Fibroblast of pulmonary artery (primary cell): Measurements from ENCODE around the gene ZW10.

Experiments
- DNase-seq: peaks from one replicate; pipeline ENCODE4 v3.0.0-alpha.2; 2010; ENCODE audit warnings: low read depth
- H3K4me3 ChIP-seq: replicated peaks from 2 replicates; pipeline ENCODE4 v1.5.1; 2011; ENCODE audit warnings: low read depth, mild to moderate bottlenecking, control low read depth, low read length, moderate library complexity
- CTCF ChIP-seq: IDR thresholded peaks from 2 replicates; pipeline ENCODE4 v1.5.1; 2011; ENCODE audit warnings: mild to moderate bottlenecking, control low read depth, low read length, inconsistent platforms; ENCODE audit errors: missing control alignments

Gene ZW10

DNA sequence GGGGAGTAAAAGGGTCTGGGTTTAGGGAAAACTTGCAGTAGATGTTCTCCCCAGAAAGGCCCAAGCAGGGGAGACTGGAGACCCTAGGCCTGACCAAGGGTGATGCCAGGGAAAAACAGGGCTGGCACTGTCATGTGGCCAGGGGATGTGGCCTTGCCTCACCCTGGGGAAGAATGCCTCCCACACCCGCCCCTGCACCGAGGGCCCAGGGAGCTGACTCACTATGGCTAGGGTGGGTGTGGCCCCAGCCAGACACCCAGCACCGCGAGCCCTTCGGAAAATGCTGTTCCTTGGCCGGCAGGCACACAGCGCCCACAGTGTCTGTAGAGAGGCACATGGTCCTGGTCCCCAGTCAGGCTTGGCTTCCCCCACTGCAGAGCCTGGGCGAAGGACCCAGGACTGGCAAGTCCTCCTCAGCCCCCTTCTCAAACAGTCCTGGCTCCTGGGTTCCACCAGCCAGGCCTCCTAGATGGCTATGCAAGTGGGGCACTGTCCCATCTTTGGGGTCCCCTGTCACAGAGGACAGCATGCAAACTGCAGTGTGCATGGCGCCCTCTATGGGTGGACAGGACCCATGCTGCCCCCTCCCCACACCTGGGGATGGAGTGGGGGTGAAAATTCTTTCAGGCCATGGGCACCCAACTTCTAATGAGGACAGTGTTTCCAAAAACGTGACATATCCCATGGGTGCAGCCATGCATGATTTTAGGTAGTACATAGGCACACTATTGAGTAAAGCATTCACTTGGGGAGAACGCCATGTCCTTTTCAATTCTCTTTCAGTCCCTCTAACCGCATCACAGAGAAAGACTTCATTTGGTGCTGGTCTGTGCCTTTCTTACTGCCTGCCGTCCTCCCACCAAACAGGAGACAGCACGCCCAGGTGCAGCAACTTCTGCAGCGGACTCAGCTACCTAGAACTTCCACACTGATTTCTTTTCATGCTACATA, 82.6 kb downstream of the ZW10 start:
- H3K4me3 ChIP-seq = no peak overlapping the region
- DNase-seq = peak; percentile 50
- TF ChIP-seq CTCF = peak; percentile 24

GRCh38 chr11:113689768-113690618, 83.5 kb downstream of the ZW10 start:
- DNase-seq = no peak
- H3K4me3 ChIP-seq = no peak overlapping the region
- no peak for TF ChIP-seq CTCF

- H3K4me3 ChIP-seq = no peak overlapping the region
- TF ChIP-seq CTCF = no peak
- no peak for DNase-seq
Observed at GRCh38 chr11:113685654-113686359, 87.7 kb downstream of the ZW10 start.

DNA sequence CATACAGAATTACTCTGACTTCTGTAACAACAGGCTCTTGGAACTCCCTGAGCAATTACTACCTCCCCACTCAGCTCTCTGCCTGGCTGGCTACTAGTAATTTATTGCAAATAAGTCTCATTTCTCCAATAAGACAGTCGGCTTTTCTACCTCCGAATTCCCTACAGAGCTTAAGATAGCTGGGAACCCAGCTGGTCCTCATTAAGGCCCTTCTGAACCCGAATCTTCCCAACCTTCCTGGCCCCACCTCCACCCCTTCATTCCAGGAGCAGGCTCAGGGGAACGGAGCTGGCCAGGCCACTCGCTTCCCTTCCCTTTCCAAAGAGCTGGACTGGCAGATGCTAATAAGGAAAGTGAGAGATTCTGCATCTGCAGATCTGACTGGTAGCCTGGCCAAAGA, 89.0 kb downstream of the ZW10 start:
- no peak for TF ChIP-seq CTCF
- no peak overlapping the region for H3K4me3 ChIP-seq
- DNase-seq = no peak

DNA sequence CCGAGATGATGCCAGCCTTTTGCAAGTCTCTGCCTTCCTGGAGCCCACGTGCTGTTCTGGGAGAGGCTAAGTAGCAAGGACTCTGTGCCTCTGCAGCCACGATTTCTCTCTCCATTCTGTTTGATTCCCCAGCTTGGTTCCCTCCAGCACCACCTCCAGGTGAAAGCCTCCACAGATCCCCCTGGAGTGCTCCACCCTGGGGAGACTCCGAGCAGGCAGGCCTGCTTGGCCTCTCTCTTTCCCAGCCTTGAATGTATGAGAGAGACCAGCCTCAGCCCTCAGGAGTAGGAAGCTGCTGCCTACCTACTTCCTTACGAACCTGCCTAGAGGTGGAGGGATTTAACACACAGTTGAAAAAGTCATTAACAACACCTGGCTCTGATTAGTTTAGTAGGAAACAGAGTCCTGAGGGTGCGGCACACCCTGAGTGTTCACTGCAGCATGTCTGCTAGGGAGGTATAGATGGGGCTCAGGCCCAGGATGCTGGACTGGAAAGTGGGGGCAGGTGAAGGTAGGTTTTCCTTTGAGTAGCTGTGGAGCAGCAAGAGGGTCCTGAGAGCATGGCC, 89.9 kb downstream of the ZW10 start:
- no peak overlapping the region for H3K4me3 ChIP-seq
- no peak for TF ChIP-seq CTCF
- no peak for DNase-seq
